Purkinje cell (primary cell): ENCODE results near the gene SLC35D2. TPM values are rescaled to one million over a fixed set of nuclear protein-coding genes. Genes with fewer than 3 reads are reported as not detected.

Source experiments
- polyA plus RNA-seq: library from polyadenylated mRNA; unstranded; fragments of >200 nt; fragmentation: Nextera tagmentation; gene quantifications from 2 replicates; pipeline ENCODE4 v1.2.1, GENCODE V29; 2014

The SLC35D2 gene
- polyA plus RNA-seq, result 2.2 and 3.8 TPM in 2 replicates

GRCh38 chr9:96383165-96383942 is at the start of gene SLC35D2:
Gene SLC35D2, minus strand, starts transcription at chr9:96383711. Its CDS starts 77 bp downstream, at chr9:96383634.

GRCh38 chr9:96418083-96418919 is 34.8 kb upstream of the SLC35D2 start, which contains the start of gene ZNF367:
Gene ZNF367, minus strand, starts transcription at chr9:96418370. Its CDS starts 338 bp downstream, at chr9:96418032.

GRCh38 chr9:96302021-96302420 is 81.5 kb downstream of the SLC35D2 start, which contains the start of gene HSD17B3:
Gene HSD17B3, minus strand, starts transcription at chr9:96302176. Its CDS starts 72 bp downstream, at chr9:96302104.

Other genes with a start within 250 kb of the SLC35D2 start
- gene HSD17B3, start 81.5 kb downstream of the SLC35D2 start, polyA plus RNA-seq, result not detected in 2 replicates
- gene ZNF367, start 34.7 kb upstream of the SLC35D2 start, polyA plus RNA-seq, result 1.4 and 2.1 TPM in 2 replicates
- 43.1 and 43.4 TPM in 2 replicates for gene HABP4, start 66.5 kb upstream of the SLC35D2 start, polyA plus RNA-seq
- 0.98 and 4.8 TPM in 2 replicates for gene CDC14B, start 236.1 kb upstream of the SLC35D2 start, polyA plus RNA-seq